Stimulated activated memory B cell treated with anti-CD40 and anti-IgM and Interleukin-4, amounts not matched to agents 10 μg/mL and 1 μg/mL and 100 μg/mL, for 72 hours (primary cell): Measurements from ENCODE around the gene PXK.
"Not testable (repeated sequence)": the region's sequence is repeated elsewhere in the genome, so short reads cannot be mapped to it uniquely, and the experiment has no call there.

Experiments
- ATAC-seq: fragments of 150-1000 bp; cut with Tn5 transposase; 2 replicates; pipeline ENCODE4 v1.10.0; 2021
- H3K27ac Mint-ChIP-seq: one replicate; pipeline ENCODE4 v1.8.0; 2022; ENCODE audit warnings: mild to moderate bottlenecking, mixed read lengths
- H3K27me3 Mint-ChIP-seq: one replicate; pipeline ENCODE4 v1.8.0; 2022; ENCODE audit warnings: mixed read lengths
- H3K36me3 Mint-ChIP-seq: one replicate; pipeline ENCODE4 v1.8.0; 2022; ENCODE audit warnings: mixed read lengths
- H3K4me1 Mint-ChIP-seq: one replicate; pipeline ENCODE4 v1.8.0; 2022; ENCODE audit warnings: mixed read lengths
- H3K4me3 Mint-ChIP-seq: one replicate; pipeline ENCODE4 v1.8.0; 2022; ENCODE audit warnings: mild to moderate bottlenecking, moderate library complexity, mixed read lengths
- H3K9me3 Mint-ChIP-seq: one replicate; pipeline ENCODE4 v1.8.0; 2022; ENCODE audit warnings: mixed read lengths

Gene PXK

DNA sequence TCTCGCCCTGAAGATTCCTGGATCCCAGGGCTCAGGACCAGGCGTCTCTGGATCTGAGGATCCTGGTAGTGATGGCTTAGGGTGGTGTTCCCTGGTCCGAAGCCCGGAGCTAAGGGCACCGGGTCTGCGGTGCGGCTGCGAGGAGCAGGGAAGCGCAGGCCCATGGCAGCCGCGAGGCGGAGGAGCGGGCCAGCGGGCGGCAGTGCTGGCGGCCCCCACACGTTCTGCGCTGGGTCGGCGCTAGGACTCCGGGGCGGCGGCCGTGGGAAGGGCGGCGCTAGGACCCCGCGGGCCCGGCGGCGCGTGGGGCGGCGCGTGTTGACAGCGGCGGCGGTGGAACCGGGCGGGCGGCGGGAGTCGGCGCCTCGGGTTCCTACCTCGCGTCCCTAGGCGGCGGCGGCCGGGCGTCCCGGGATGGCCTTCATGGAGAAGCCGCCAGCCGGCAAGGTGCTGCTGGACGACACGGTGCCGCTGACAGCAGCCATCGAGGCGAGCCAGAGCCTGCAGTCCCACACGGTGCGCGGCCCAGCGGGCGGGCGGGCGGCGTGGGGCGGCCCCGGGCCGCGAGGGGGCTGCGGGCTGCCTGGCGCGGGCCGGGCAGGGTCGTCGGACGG, at the start of gene PXK:
PXK (plus strand) TSS at position 318 of the 614 bp plus-strand sequence; CDS start at position 415, 97 bp downstream.
- no peaks in the 10 kb centered on the region for H3K9me3 Mint-ChIP-seq
- ATAC-seq = peak; percentile 95
- H3K4me1 Mint-ChIP-seq = peaks cover 50% of the 10 kb centered on the region
- H3K27ac Mint-ChIP-seq = peak within 1 kb of the TSS; percentile 92
- peak within 1 kb of the TSS; percentile 98 for H3K4me3 Mint-ChIP-seq
- H3K27me3 Mint-ChIP-seq = no peaks in the 10 kb centered on the region
- H3K36me3 Mint-ChIP-seq = peaks cover 7% of the 10 kb centered on the region

DNA sequence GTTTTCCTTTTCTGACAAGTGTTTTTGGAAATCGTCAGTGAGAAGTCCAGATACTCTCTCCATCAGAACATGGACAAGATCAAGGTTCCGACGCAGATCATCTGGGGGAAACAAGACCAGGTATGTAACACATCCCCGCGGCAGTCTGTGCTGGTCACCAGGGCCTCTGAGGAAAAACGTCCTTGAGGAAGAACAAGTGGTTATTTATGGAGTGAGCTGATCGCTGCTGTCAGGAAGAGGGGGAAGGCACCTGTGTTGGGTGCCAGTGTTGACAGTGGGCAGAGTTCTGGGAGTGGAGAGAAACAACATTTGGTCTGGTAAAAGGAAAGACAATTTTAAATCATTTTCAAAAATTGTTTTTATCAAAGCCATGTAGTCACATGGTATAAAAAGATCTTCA, 47.4 kb upstream of the PXK start:
- Mint-ChIP-seq H3K4me1 (no peaks in the 10 kb centered on the region), H3K36me3 (peaks cover 52% of the 10 kb centered on the region), H3K9me3 (no peaks in the 10 kb centered on the region), H3K27ac (peak overlapping the region; percentile 30), H3K27me3 (no peaks in the 10 kb centered on the region), H3K4me3 (no peak overlapping the region)
- no peak for ATAC-seq

DNA sequence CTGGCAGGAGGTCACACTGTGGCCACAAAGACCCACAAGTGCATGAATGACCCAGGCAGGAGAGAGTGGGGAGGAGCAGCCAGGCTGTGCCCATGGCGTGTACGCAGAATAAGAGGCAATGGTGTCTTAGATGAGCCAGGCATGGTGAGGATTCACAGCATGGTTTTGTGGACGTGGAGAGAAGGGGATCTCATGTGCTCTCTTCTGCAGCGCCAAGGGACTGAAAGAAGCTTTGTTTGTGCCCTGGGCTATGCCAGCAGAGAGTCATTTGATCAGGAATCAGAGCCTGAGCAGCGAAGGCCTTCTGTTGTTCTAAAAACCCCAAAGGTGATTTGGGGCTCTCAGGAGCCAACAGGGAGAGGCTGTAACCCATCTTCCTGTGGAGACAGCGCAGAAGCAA, 45.3 kb upstream of the PXK start:
- H3K27me3 Mint-ChIP-seq = no peaks in the 10 kb centered on the region
- no peak for ATAC-seq
- H3K27ac Mint-ChIP-seq = no peak overlapping the region
- H3K36me3 Mint-ChIP-seq = peaks cover 45% of the 10 kb centered on the region
- H3K4me1 Mint-ChIP-seq = no peaks in the 10 kb centered on the region
- no peaks in the 10 kb centered on the region for H3K9me3 Mint-ChIP-seq
- no peak overlapping the region for H3K4me3 Mint-ChIP-seq

DNA sequence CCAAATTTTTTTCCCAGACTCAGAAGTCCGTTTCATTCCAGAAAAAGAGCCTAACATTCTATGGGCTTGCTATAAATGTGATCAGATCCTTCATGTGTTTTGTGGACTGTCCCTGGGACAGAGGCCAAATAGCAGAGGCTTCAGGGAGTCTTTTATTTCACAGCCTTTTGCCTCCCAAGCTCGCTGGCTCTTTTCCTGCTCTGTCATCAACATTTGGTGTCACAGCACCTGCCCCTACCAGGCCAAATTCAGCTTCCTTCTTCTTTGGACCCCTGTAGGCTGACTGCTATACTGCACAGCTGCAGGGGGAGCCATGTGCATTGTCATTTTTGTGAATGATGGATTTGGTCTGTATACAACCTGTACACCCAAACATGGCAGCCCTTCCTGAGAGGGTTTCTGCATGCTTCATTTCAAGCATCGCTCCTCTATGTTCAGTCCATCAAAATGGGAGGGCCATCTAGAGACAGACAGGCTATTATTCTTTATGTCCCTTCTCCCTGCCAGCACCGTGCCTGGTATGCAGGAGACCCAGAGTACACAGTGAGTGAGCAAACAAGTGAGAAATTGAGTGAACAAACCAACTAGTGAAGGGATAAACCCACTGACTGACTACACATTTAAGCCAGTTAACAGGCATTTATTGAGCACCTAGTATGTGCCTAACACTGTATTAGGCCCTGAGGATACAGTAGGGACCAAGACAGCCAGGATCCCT, 44.5 kb upstream of the PXK start:
- Mint-ChIP-seq H3K4me3 (no peak overlapping the region), H3K27me3 (no peaks in the 10 kb centered on the region), H3K4me1 (no peaks in the 10 kb centered on the region), H3K36me3 (peaks cover 42% of the 10 kb centered on the region), H3K9me3 (no peaks in the 10 kb centered on the region), H3K27ac (no peak overlapping the region)
- ATAC-seq = no peak

DNA sequence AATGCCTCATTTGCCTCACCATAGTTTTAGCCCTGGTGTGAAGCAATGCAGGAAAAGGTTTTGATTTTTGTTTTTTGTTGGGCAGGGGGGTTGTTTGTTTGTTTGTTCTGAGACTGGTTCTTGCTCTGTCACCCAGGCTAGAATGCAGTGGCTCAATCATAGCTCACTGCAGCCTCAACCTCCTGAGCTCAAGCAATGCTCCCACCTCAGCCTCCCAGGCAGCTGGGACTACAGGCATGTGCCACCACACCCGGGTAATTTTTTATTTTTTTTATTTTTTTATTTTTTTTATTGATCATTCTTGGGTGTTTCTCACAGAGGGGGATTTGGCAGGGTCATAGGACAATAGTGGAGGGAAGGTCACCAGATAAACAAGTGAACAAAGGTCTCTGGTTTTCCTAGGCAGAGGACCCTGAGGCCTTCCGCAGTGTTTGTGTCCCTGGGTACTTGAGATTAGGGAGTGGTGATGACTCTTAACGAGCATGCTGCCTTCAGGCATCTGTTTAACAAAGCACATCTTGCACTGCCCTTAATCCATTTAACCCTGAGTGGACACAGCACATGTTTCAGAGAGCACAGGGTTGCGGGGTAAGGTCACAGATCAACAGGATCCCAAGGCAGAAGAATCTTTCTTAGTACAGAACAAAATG, 43.6 kb upstream of the PXK start:
- not testable (repeated sequence) for H3K27ac Mint-ChIP-seq, ATAC-seq, H3K4me3 Mint-ChIP-seq, H3K9me3 Mint-ChIP-seq, H3K27me3 Mint-ChIP-seq, H3K4me1 Mint-ChIP-seq
- peaks cover 37% of the 10 kb centered on the region for H3K36me3 Mint-ChIP-seq

DNA sequence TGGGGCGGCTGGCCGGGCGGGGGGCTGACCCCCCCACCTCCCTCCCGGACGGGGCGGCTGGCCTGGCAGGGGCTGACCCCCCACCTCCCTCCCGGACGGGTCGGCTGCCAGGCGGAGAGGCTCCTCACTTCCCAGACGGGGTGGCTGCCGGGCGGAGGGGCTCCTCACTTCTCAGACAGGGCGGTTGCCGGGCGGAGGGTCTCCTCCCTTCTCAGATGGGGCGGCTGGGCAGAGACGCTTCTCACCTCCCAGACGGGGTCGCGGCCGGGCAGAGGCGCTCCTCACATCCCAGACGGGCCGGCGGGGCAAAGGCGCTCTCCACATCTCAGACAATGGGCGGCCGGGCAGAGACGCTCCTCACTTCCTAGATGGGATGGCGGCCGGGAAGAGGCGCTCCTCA, 42.2 kb upstream of the PXK start:
- H3K9me3 Mint-ChIP-seq, H3K27me3 Mint-ChIP-seq, ATAC-seq, H3K4me1 Mint-ChIP-seq, H3K4me3 Mint-ChIP-seq, H3K27ac Mint-ChIP-seq: not testable (repeated sequence)
- H3K36me3 Mint-ChIP-seq = peaks cover 30% of the 10 kb centered on the region

DNA sequence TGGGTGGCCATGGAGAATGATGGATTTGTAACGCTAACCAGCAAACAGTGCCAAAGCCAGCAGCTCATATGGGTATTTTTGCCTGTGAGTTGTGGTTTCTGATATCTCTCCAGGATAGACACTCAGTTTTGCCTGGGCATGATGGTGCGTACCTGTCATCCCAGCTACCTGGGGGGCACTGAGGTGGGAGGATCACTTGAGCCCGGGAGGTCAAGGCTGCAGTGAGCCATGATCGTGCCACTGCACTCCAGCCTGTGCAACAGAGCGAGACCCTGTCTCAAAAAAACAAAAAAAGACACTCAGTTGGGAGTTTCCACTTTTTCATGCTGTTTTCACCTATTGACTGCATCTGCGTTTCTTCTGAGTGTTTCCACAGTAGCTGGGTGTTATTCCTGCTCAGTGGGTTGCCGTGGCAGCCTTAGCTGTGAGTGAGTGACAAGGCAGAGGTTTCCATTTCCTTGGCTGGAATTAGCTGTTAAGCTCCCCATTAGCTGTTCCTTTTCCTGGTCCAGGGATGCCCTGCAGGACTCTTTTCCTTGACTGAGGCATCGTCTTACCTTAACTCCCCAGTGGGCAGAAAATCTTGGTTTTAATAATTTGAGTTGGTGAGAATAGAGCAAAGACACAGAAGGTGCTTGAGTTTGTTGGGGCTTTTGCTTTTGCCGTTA, 40.9 kb upstream of the PXK start:
- Mint-ChIP-seq H3K27ac (peak overlapping the region; percentile 48), H3K36me3 (peaks cover 23% of the 10 kb centered on the region), H3K9me3 (no peaks in the 10 kb centered on the region), H3K4me3 (no peak overlapping the region), H3K27me3 (no peaks in the 10 kb centered on the region), H3K4me1 (no peaks in the 10 kb centered on the region)
- no peak for ATAC-seq

DNA sequence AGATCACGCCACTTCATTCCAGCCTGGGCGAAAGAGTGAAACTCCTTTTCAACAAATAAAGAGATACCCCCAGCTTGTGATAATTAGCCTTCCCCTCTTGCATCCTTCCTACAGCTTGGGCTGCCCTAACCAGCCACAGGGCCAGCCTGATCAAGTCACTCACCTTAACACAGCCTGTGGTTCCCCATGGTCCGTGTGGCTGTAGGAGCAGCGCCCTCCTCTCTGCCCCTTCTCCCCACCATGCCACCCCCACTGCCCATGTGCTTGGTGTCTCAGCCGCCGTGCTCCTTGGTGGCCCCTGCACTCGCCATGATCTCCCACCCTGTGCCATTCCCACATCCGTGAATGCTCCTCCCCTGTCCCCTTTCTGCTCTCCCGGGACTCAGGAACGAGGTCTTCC, 39.8 kb upstream of the PXK start:
- Mint-ChIP-seq H3K4me3 (no peak overlapping the region), H3K27me3 (no peaks in the 10 kb centered on the region), H3K36me3 (peaks cover 17% of the 10 kb centered on the region), H3K9me3 (no peaks in the 10 kb centered on the region), H3K4me1 (no peaks in the 10 kb centered on the region), H3K27ac (no peak overlapping the region)
- no peak for ATAC-seq

DNA sequence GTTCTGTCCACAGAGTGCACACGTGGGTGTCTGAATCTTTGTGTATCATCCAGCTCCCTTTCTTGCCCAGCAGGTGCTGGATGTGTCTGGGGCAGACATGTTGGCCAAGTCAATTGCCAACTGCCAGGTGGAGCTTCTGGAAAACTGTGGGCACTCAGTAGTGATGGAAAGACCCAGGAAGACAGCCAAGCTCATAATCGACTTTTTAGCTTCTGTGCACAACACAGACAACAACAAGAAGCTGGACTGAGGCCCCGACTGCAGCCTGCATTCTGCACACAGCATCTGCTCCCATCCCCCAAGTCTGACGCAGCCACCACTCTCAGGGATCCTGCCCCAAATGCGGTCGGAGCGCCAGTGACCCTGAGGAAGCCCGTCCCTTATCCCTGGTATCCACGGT, 39.2 kb upstream of the PXK start:
- Mint-ChIP-seq H3K36me3 (peaks cover 12% of the 10 kb centered on the region), H3K4me1 (no peaks in the 10 kb centered on the region), H3K27me3 (no peaks in the 10 kb centered on the region), H3K9me3 (no peaks in the 10 kb centered on the region), H3K27ac (no peak overlapping the region), H3K4me3 (no peak overlapping the region)
- no peak for ATAC-seq

DNA sequence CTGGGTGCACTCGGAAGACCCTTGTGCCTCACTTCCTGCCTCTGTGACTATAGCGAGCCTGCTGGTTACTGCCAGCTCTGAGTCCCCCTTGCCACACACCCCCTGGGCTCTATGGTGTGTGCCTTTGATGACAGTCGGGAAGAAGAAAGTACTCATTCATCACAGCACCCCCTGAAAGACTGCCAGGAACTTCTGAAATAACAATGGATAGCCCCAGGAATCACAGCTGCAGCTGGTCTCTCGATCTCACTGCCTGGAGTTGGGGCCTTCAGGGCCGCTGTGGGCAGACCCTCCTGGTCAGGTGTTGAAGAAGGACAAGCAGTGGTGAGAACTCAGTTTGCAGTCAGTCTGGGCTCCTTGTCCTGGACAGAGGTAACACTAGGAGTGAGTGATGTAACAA, 36.4 kb upstream of the PXK start:
- no peak for ATAC-seq
- Mint-ChIP-seq H3K4me1 (no peaks in the 10 kb centered on the region), H3K4me3 (no peak overlapping the region), H3K27ac (no peak overlapping the region), H3K27me3 (no peaks in the 10 kb centered on the region), H3K9me3 (no peaks in the 10 kb centered on the region), H3K36me3 (peaks cover 12% of the 10 kb centered on the region)

DNA sequence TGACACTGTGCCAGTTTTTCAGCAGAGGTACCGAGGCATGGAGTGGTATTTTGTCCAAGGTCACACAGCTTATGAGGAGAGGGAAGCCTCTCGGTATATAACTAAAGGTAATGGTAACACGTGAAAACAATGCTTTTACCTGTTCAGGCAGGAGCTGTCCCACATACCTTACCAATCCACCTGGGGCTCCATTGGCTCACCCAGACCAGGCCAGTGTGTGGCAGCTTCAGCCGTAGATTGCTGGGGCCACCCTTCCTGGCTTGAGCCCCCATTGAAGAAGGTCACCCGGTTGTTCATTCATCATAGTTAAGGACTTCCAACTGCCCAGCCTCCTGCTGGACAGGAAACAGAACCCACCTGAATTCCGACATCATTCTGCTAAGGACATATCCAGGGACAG, 35.8 kb upstream of the PXK start:
- no peaks in the 10 kb centered on the region for H3K4me1 Mint-ChIP-seq
- H3K4me3 Mint-ChIP-seq = no peak overlapping the region
- ATAC-seq = no peak
- H3K9me3 Mint-ChIP-seq = no peaks in the 10 kb centered on the region
- no peaks in the 10 kb centered on the region for H3K27me3 Mint-ChIP-seq
- H3K36me3 Mint-ChIP-seq = peaks cover 12% of the 10 kb centered on the region
- no peak overlapping the region for H3K27ac Mint-ChIP-seq

DNA sequence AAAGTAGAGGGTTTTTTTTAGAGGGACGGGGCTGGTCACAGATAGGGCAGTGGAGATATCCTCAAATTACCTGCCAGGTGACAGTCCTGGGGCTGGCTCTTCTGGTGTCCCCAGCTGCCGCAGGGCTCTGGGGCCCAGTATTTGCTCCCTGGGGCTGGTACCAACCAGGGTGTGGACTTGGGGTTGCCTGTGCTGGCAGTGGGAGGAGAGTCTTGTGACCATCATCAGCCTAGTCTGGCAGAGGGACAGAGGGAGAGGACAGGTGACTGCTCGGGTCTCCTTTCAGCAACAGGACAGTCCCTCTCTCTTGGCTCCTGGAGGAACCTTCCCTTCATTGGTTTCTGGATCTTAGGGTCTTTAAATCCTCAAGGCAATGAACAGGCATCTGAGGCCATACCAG, 34.5 kb upstream of the PXK start:
- no peaks in the 10 kb centered on the region for H3K9me3 Mint-ChIP-seq
- H3K27ac Mint-ChIP-seq = no peak overlapping the region
- ATAC-seq = no peak
- no peaks in the 10 kb centered on the region for H3K4me1 Mint-ChIP-seq
- H3K27me3 Mint-ChIP-seq = no peaks in the 10 kb centered on the region
- no peak overlapping the region for H3K4me3 Mint-ChIP-seq
- H3K36me3 Mint-ChIP-seq = peaks cover 3% of the 10 kb centered on the region

DNA sequence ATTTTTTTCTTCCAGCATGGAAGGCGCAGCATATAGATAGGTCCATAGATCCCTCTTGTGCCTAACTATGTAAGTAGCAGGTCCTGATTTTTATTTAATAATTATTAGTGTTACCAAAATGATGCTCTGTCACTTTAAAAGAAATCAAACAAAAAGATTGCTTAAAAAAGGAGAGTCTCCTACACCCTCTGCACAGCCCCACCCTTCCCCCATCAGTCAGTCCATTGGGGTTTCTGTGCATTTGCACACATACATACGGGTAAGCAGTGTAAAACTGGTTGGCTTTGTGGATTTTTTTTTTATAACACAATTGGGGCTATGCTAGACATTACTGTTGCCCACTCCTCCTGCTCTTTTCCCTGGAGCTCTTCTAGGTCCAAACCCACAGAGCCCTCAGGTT, 33.6 kb upstream of the PXK start:
- H3K9me3 Mint-ChIP-seq = no peaks in the 10 kb centered on the region
- no peaks in the 10 kb centered on the region for H3K27me3 Mint-ChIP-seq
- no peak overlapping the region for H3K4me3 Mint-ChIP-seq
- no peak for ATAC-seq
- no peak overlapping the region for H3K27ac Mint-ChIP-seq
- no peaks in the 10 kb centered on the region for H3K4me1 Mint-ChIP-seq
- H3K36me3 Mint-ChIP-seq = no peaks in the 10 kb centered on the region

DNA sequence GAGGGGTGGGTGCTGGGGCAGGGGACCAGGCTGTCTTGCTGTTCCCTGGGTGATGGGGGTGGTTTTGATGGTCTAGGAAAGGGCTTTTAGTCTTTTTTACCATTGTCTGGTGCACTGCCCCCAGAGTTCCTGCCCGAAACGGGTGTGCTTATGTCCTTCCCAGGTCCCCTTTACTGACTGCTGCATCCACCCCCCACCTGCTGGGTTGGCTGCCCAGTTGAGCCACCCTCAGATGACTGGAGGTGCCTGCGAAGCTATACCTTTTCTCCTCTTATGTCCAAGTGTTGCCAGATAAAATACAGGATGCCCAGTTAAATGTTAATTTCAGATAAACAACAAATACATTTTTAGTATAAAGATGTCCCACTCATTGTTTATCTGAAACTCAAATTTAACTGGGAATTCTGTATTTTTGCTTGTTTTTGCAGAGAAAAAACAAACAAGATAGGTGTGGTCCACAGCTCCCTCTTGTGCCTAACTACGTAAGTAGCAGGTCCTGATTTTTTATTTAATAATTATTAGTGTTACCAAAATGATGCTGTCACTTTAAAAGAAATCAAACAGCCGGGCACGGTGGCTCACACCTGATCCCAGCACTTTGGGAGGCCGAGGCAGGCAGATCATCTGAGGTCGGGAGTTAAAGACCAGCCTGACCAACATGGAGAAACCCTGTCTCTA, 32.7 kb upstream of the PXK start:
- no peak for ATAC-seq
- Mint-ChIP-seq H3K4me3 (no peak overlapping the region), H3K36me3 (no peaks in the 10 kb centered on the region), H3K4me1 (no peaks in the 10 kb centered on the region), H3K27me3 (no peaks in the 10 kb centered on the region), H3K9me3 (no peaks in the 10 kb centered on the region), H3K27ac (no peak overlapping the region)
